HG02840 (cell line): ENCODE measurements around the gene CXorf66.
"Not testable (repeated sequence)": the region's sequence is repeated elsewhere in the genome, so short reads cannot be mapped to it uniquely, and the experiment has no call there.

Source experiments
- ATAC-seq: cut with Tn5 transposase; IDR thresholded peaks from one replicate; pipeline ENCODE4 v1.9.1; 2021; ENCODE audit warnings: mild to moderate bottlenecking, moderate library complexity, moderate number of reproducible peaks; ENCODE audit not compliant: unreplicated experiment, low FRiP score

The CXorf66 gene

GRCh38 chrX:139965421-139965820 is at the start of gene CXorf66:
Gene CXorf66 (minus strand): TSS chrX:139965521. CDS start chrX:139965496, 25 bp downstream.
- no peak for ATAC-seq

GRCh38 chrX:139982856-139983255 is 17.5 kb upstream of the CXorf66 start:
- ATAC-seq, result no peak

- ATAC-seq, result no peak
Measured at GRCh38 chrX:139974471-139974870, 9.2 kb upstream of the CXorf66 start.

- no peak for ATAC-seq
Measured at GRCh38 chrX:139972629-139973624, 7.6 kb upstream of the CXorf66 start.

- ATAC-seq, result no peak
Measured at GRCh38 chrX:139972113-139972512, 6.8 kb upstream of the CXorf66 start.

- ATAC-seq, result no peak
Measured at GRCh38 chrX:139971394-139971749, 6.1 kb upstream of the CXorf66 start.

- ATAC-seq, result no peak
Measured at GRCh38 chrX:139969286-139969685, 4.0 kb upstream of the CXorf66 start.

GRCh38 chrX:139967750-139968149 is 2.4 kb upstream of the CXorf66 start:
- no peak for ATAC-seq

- ATAC-seq, result no peak
Measured at GRCh38 chrX:139967300-139967699, 2.0 kb upstream of the CXorf66 start.

GRCh38 chrX:139966159-139966558 is 838 bp upstream of the CXorf66 start:
- ATAC-seq, result not testable (repeated sequence)

GRCh38 chrX:139961091-139961490 is 4.2 kb downstream of the CXorf66 start:
- not testable (repeated sequence) for ATAC-seq

- ATAC-seq, result no peak
Measured at GRCh38 chrX:139949703-139950102, 15.6 kb downstream of the CXorf66 start.

- ATAC-seq, result no peak
Measured at GRCh38 chrX:139945075-139945474, 20.2 kb downstream of the CXorf66 start.

- ATAC-seq, result no peak
Measured at GRCh38 chrX:139936259-139936658, 29.1 kb downstream of the CXorf66 start.

- no peak for ATAC-seq
Measured at GRCh38 chrX:139933904-139934303, 31.4 kb downstream of the CXorf66 start.

- peak; percentile 72 for ATAC-seq
Measured at GRCh38 chrX:139932901-139933796, 32.2 kb downstream of the CXorf66 start, which contains the start of gene ATP11C. Gene ATP11C (minus strand): TSS chrX:139933053. CDS start chrX:139932042, 1,011 bp downstream.

- ATAC-seq, result peak; percentile 42
Measured at GRCh38 chrX:139932073-139932900, 33.0 kb downstream of the CXorf66 start.

- ATAC-seq, result no peak
Measured at GRCh38 chrX:139931646-139932072, 33.7 kb downstream of the CXorf66 start.

GRCh38 chrX:139930916-139931645 is 34.2 kb downstream of the CXorf66 start:
- ATAC-seq, result no peak
